ENCODE results near the gene RIPK4.

GRCh38 chr21:41750532-41751151 is 16.2 kb downstream of the RIPK4 start:
- TF ChIP-seq ELF4 (IDR thresholded peaks at IDR 0.05) (no peak), ARNT (IDR thresholded peaks at IDR 0.05) (no peak), ZNF384 (IDR thresholded peaks at IDR 0.05) (no peak), FOXA1 (IDR thresholded peaks at IDR 0.05) (no peak), SP1 (IDR thresholded peaks at IDR 0.05) (no peak), BHLHE40 (IDR thresholded peaks at IDR 0.05; ENCODE audit: borderline replicate concordance) (no peak), FOXK2 (IDR thresholded peaks at IDR 0.05) (no peak), SUZ12 (IDR thresholded peaks at IDR 0.05) (no peak)

All from HEK293T (cell line).